Stimulated activated CD8-positive, alpha-beta memory T cell treated with anti-CD3 and anti-CD28 coated beads, Interleukin-15, amount 100 ng/mL, for 48 hours (primary cell): ENCODE measurements around the gene PGPEP1.
"Not testable (repeated sequence)": the region's sequence is repeated elsewhere in the genome, so short reads cannot be mapped to it uniquely, and the experiment has no call there.

ENCODE experiments used
- DNase-seq, 2 donors: peaks; one replicate each; pipeline ENCODE4 v3.0.0-alpha.2; 2020; ENCODE audit warnings: low read depth in 2 of 2

The PGPEP1 gene

DNA sequence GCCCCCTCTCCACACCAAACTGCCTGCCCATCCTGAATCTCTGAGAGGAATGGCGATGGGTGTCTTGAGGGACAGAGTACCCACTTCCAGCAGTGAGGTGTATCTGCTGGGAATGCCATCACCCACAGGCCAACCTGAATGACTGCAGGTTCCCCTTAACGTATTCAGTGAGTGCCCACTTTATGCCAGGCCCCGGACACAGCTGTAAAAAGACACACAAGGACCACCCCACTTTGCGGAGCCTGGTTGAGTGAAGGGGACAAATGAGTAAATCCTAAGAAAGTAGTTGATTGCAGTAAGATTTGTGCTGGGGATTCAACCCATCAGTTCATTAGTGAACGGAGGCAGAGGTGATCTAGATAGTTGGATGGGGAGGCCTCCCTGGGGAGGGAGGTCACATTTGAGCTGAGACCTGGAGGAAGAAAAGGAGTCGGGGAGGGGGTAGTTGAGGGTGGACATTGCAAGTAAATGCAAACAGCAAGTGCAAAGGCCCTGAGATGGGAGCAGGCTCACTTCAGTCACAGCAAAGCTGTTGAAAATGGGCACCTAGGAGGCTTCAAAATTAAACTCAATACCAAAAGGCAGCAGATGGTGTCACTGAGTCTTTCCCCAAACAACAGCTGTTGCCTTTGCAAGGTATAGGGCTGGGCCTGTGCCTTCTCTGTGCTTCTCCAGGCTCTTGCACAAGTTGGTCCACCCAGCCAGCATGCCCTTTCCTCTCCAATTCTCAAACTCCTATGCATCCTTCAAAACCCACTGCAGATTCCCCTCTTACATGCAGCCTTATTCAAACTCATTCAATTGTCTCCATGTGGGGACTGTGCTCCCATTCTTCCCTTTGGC lies 49.9 kb downstream of the PGPEP1 start:
- DNase-seq = no peak

- no peak for DNase-seq
These were observed 51.2 kb downstream of the PGPEP1 start for GRCh38 chr19:18391509-18392075.

DNA sequence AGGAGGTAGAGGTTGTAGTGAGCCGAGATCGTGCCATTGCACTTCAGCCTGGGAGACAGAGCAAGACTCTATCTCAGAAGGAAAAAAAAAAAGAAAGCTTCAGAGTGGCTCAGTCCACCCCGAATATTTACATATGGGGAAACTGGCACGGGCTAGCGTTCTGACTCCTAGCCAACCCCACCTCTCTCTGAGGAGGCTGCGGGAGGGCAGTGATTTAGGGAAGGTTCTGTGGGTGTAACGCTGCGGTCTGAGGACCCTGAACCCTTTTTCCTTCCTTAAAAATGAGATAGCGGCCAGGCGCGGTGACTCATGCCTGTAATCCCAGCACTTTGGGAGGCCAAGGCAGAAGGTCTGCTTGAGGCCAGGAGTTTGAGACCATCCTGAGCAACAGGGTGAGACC lies 52.0 kb downstream of the PGPEP1 start:
- no peak for DNase-seq

GRCh38 chr19:18392926-18393325 lies 52.5 kb downstream of the PGPEP1 start:
- no peak for DNase-seq

DNA sequence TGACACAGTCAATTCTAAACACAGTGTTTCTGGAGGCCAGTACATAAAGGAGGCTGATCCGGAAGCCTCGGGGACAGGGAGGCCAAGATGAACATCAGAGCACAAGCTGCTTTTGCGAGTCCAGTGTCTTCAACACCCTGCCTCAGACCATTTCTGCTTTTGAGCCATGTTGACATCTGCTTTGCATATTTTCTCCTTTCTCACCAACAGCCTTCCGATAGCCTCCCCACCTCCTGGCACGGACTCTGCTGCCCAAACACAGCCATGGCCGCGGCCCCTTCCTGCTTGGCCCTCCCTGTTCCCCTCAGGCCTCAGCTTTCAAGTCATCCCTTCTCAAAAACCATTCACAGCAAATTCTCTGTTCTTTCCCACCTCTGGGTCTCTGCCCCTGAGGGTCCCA lies 53.4 kb downstream of the PGPEP1 start:
- no peak for DNase-seq

DNA sequence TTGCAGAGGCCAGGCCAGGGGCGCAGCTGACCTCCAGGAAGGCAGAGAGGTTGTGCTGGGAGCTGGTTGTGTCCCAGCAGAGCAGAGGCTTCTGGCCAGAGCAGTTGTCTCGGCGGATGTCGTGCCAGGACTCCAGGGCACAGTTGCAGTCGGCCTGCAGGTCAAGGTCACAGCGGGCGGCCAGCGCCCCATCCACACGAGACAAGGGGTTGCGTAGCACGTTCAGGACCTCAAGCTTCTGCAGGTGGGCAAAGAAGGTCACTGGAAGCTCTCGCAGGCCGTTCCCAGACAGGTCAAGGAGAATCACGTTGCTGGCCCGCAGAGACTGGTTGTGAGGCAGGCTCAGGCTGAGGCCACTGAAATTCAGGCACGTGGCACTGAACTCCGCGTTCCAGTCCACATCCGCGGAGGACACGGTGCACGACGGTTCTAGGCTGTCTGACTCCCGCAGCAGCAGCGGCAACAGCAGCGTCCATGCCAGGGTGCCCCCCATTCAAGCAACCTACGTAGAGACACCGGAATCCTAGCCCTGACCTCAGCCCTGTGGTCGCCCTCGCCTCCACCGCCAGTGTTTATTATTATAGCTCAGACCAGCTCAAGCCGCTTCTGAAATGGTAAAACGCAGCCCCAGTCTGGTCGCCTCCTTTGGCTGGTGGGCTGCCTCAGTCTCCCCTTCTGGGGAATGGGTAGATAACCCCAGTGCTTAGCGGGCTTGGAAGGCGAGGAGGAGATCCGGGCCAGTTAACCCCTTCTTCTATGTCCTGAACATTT lies 56.3 kb downstream of the PGPEP1 start:
- DNase-seq = no peak

DNA sequence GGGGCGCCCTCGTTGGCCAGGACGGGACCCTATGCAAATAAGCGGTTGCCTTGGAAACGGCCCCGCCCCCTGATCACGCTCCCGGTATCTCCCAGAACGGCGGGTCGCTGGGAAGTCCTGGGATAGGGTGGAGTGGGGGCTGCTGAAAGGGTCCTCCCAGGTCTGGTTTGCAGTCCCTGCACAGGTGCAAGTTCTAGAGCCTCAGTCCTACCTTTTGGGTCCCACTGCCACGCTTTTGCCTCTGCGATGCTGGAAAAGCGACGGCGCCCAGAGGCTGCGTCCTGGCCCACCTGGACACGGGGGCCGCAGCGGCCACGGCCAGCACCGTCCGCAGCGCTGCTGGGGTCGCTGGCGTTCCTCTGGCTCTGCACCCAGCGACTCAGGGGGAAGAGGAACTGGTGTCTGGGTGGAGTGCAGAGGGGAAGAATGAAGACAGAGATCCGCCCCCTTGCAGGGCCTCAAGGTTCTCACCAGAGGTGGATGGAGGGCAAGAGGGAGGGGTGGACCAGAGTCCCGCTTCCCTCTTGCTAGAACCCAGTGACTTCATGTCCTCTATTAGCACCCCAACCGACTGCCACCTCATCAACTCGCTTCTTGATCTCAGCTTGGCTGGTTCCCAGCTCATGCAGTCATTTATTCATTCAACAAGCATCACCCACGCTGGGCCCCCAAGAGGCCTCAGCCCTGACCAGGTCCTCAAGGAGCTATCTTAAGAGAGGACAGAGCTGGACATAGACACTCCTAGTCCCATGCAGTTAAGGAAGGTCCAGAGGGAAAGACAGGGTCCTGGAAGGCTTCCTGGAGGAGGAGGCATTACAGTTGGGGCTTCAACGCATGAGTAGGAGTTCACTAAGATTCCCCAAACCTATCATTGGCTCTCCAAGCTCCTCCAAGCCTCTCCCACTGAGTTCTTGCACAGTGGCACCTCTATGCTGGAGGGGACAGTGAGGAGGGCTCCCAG lies 57.1 kb downstream of the PGPEP1 start, which contains the start of gene LRRC25:
LRRC25 (minus strand) TSS at position 381 of the 961 bp plus-strand sequence. CDS start 659 bp downstream, outside the sequence.
- no peak for DNase-seq

- DNase-seq = no peak
These were observed 58.6 kb downstream of the PGPEP1 start for GRCh38 chr19:18399008-18399407.

DNA sequence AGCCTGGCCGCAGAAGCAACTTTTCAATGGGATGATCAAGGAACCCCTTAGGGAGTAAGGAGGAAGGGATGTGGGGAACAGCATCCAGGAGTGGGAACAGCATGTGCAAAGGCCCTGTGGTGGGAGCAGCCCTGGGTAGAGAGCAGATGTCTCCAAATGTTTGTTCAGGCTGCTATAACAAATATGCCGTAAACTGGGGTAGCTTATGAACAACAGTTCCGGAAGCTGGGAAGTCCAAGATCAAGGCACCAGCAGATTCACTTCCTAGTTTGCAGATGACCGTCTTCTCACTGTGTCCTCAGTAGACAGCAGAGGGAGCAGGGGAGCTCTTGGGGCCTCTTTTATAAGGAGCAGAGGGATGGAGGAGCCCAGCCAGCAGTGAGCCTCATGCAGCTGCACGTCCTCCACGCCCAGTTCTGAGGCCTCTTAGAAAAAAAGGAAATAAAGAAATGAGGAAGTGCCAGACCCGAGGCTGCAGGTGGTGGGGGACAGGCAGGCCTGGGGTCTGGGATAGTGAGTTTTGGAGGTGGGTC lies 61.2 kb downstream of the PGPEP1 start:
- no peak for DNase-seq

- DNase-seq = not testable (repeated sequence)
These were observed 62.3 kb downstream of the PGPEP1 start for GRCh38 chr19:18402455-18403248.

GRCh38 chr19:18405754-18406153 lies 65.4 kb downstream of the PGPEP1 start:
- not testable (repeated sequence) for DNase-seq

GRCh38 chr19:18406749-18407148 lies 66.4 kb downstream of the PGPEP1 start:
- no peak for DNase-seq

DNA sequence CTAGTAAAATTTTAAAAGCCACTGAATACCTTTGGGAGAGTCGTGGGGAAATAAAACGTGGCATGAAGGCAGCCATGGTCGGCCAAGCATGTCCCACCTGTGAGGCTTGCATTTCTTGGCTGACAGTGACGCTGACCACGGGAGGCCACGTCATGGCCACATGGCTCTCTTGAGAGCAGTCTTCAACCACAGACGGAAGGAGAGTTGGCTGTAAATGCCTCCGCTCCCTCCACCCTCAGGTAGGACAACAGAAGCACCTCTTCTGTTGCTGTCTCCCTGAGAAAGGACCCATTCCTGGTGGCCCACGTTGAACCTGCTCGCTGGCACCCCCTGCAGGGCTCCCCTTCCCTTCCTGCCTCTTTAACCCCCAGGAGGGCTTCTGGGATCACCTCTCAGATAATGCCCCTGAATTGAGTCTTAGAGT lies 67.7 kb downstream of the PGPEP1 start:
- no peak for DNase-seq

GRCh38 chr19:18412610-18413239 lies 72.3 kb downstream of the PGPEP1 start:
- no peak for DNase-seq

DNA sequence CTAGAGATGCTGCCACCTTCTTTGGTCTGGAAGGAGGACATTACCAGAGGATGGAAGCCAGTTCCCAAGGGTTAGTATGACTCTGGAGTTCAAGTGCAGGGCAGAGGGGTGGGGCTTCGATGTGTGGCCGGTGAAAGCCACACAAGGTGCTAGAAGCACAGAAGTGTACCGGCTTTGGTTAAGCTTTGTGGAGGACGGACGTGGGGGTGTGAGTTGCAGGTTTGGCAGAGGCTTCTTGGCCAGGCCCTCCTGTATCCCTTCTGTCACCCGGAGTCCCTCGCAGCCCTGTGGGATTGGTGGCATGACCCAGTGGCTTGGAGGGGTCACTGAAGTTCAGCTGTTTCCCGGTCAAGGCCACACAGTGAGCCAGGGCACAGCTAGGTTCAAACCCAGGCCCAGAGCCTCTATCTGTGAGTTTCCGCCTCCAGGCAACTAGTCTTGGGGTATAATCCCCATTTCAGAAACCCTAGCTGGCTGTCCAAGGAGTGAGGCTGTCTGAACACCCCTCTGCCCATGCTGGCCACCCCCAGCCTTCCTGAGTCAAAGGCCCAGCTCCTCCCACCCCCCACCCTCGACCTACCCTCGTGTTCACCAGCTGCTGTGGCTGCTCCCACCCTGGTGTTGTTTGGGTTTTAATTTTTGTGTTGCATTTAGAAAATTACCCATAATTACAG lies 74.2 kb downstream of the PGPEP1 start:
- DNase-seq = no peak

DNA sequence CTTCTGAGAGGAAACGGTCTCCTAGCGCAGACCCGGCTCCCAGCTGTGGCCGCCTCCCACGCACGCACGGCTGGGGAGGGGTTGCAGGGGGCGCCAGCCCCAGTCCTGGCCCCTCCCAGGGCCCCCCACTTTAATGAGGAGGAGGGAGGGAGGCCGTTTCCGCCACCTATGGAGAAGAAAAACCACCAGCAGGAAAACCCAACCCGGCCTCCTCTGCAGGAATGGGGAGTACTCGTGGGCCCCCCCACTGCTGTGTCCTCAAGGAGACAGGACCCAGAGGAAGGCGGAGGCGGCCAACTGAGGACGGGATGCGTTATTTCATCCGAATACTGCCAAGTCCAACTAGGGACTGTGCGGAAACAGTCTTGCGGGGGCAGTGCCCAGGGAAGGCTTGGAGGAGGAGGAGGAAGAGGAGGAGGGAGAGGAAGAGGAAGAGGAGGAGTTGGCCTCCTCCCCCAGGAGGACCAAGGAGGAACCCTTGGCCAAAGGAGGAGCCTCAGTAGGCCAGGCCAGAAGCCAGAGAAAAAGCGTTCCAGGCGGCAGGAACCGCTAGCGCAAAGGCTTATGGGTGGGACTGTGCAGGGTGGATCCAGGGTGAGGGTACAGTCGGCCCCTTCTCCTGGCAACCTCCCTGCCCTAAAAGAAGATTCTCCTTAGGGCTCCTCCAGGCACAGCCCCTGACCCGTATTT lies 74.9 kb downstream of the PGPEP1 start:
- no peak for DNase-seq

DNA sequence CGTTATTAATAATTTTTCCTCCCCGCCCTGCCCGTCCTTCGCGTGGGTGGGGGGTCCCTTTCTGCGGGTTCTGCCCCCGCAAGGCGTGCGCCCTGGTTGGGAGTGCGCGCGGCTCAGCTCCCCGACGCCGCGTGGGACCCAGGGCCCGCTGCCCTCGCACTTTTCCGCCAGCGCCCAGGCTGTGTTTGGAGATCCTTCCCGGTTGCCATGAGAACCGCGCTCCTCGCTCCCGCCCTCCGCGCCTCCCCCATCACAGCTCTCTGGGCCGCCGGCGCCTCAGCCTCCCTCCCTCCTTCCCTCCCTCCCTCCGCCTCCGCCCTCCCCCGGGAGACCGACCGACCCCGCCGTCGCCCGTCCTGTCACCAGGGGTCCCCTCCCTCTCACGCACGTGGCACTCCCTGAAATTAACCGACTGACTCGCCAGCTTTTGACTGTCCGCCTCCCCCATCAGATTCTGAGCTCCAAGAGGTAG lies 76.4 kb downstream of the PGPEP1 start:
- peak; percentile 56 to 67 for DNase-seq

- DNase-seq = peak in 1 of 2 donors; percentile 21
These were observed 77.0 kb downstream of the PGPEP1 start for GRCh38 chr19:18417250-18418028.
